Osteoblast (primary cell): Measurements from ENCODE around the gene FGF12. TPM values are rescaled to one million over a fixed set of nuclear protein-coding genes. Genes with fewer than 3 reads are reported as not detected.

Experiments used
- DNase-seq: peaks from one replicate; pipeline ENCODE4 v3.0.0; 2011; ENCODE audit warnings: low spot score, mixed read lengths; ENCODE audit not compliant: insufficient read length; ENCODE audit errors: missing footprints
- H2AFZ ChIP-seq: 2 replicates; pipeline ENCODE4 v1.6.0; 2011; ENCODE audit warnings: mild to moderate bottlenecking, low read length
- H3K27ac ChIP-seq: 2 replicates; pipeline ENCODE4 v1.5.1; 2011; ENCODE audit warnings: mild to moderate bottlenecking, low read depth, low read length, moderate library complexity
- H3K27me3 ChIP-seq: 2 replicates; pipeline ENCODE4 v1.6.0; 2012; ENCODE audit warnings: mild to moderate bottlenecking, control low read depth, inconsistent platforms, low read length, moderate library complexity; ENCODE audit not compliant: insufficient read depth
- H3K36me3 ChIP-seq: 2 replicates; pipeline ENCODE4 v1.5.1; 2011; ENCODE audit warnings: mild to moderate bottlenecking, low read length, control low read depth, moderate library complexity; ENCODE audit not compliant: insufficient read depth
- H3K4me1 ChIP-seq: 2 replicates; pipeline ENCODE4 v1.5.1; 2011; ENCODE audit warnings: mild to moderate bottlenecking, low read length, control low read depth, moderate library complexity; ENCODE audit not compliant: insufficient read depth
- H3K4me2 ChIP-seq: 2 replicates; pipeline ENCODE4 v1.6.0; 2011; ENCODE audit warnings: mild to moderate bottlenecking, low read length; ENCODE audit not compliant: insufficient read depth
- H3K4me3 ChIP-seq: fragments of 200-600 bp; sonication (generic); 3 replicates; pipeline ENCODE4 v1.5.1; 2012; ENCODE audit warnings: mild to moderate bottlenecking, low read length, inconsistent platforms; ENCODE audit not compliant: insufficient read depth
- H3K79me2 ChIP-seq: 2 replicates; pipeline ENCODE4 v1.6.0; 2012; ENCODE audit warnings: mild to moderate bottlenecking, low read length, control low read depth, inconsistent platforms; ENCODE audit not compliant: insufficient read depth
- H3K9me3 ChIP-seq: 2 replicates; pipeline ENCODE4 v1.5.1; 2011; ENCODE audit warnings: low read depth, low read length, control low read depth
- H4K20me1 ChIP-seq: 2 replicates; pipeline ENCODE4 v1.6.0; 2012; ENCODE audit warnings: mild to moderate bottlenecking, low read length, control low read depth; ENCODE audit not compliant: insufficient read depth
- total RNA-seq: library from RNA; depleted of rRNA; stranded (reverse); fragments of >200 nt; gene quantifications from 2 replicates; pipeline ENCODE4 v1.2.3, GENCODE V29; 2012
- TF ChIP-seq, protein P1 (sequence below): IDR thresholded peaks from 2 replicates; pipeline ENCODE4 v1.5.1; 2011; ENCODE audit warnings: mild to moderate bottlenecking, low read depth, low read length, moderate library complexity; ENCODE audit errors: extremely low read depth

Gene FGF12
- total RNA-seq, 1 donor, result not detected

- H2AFZ ChIP-seq, result no peak overlapping the region
- H3K79me2 ChIP-seq, result no peaks in the 10 kb centered on the region
- H3K4me3 ChIP-seq, result no peak overlapping the region
- H3K36me3 ChIP-seq, result no peaks in the 10 kb centered on the region
- H3K27ac ChIP-seq, result no peak overlapping the region
- TF ChIP-seq, protein P1, sequence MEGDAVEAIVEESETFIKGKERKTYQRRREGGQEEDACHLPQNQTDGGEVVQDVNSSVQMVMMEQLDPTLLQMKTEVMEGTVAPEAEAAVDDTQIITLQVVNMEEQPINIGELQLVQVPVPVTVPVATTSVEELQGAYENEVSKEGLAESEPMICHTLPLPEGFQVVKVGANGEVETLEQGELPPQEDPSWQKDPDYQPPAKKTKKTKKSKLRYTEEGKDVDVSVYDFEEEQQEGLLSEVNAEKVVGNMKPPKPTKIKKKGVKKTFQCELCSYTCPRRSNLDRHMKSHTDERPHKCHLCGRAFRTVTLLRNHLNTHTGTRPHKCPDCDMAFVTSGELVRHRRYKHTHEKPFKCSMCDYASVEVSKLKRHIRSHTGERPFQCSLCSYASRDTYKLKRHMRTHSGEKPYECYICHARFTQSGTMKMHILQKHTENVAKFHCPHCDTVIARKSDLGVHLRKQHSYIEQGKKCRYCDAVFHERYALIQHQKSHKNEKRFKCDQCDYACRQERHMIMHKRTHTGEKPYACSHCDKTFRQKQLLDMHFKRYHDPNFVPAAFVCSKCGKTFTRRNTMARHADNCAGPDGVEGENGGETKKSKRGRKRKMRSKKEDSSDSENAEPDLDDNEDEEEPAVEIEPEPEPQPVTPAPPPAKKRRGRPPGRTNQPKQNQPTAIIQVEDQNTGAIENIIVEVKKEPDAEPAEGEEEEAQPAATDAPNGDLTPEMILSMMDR, result no peak
- DNase-seq, result no peak
- no peaks in the 10 kb centered on the region for H3K9me3 ChIP-seq
- no peaks in the 10 kb centered on the region for H3K4me1 ChIP-seq
- H4K20me1 ChIP-seq, result no peaks in the 10 kb centered on the region
- no peak overlapping the region for H3K4me2 ChIP-seq
- H3K27me3 ChIP-seq, result no peaks in the 10 kb centered on the region
These were observed 105.4 kb downstream of the FGF12 start for GRCh38 chr3:192621909-192622308.

DNA sequence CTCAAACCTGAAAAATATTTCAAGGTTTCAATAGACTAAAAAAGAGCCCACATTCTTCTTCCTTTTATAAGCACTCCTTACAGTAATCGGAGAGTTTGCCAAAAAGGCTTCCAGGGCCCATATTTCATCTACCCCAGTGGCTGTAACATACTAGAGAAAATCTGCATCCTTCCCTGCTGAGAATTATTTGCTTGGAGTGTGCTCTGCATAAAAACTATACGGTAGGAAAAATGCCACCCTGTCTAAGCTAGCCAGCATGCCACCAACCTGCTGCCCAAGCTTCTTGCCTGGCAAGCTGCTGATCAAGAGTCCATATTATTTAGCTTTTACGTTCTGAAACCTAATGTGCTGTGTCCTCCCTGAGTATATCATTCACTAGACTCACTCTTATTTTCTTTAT lies 107.1 kb downstream of the FGF12 start:
- no peaks in the 10 kb centered on the region for H3K36me3 ChIP-seq
- no peak overlapping the region for H2AFZ ChIP-seq
- H3K27me3 ChIP-seq, result no peaks in the 10 kb centered on the region
- H3K4me2 ChIP-seq, result no peak overlapping the region
- H3K79me2 ChIP-seq, result no peaks in the 10 kb centered on the region
- H3K27ac ChIP-seq, result no peak overlapping the region
- no peak overlapping the region for H3K4me3 ChIP-seq
- TF ChIP-seq, protein P1, result no peak
- H3K4me1 ChIP-seq, result no peaks in the 10 kb centered on the region
- H3K9me3 ChIP-seq, result no peaks in the 10 kb centered on the region
- no peak for DNase-seq
- H4K20me1 ChIP-seq, result no peaks in the 10 kb centered on the region

DNA sequence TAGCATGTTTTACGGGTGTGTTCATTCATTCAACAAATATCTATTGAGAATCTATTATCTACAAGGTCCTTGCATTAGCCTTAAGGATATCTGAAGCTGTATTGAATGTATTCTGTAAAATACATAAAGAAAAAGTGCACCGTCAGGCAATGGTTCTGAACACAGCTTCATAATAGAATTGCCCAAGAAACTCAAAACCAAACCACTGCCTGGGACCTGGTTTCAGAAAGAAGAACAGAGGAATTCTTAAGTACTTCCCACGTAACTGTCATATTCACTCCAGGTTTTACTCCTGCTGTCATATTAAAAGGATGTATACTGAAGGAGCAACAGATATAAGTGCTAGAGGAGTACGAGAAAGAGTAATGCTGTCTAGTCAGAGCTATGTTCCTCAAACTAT lies 115.9 kb downstream of the FGF12 start:
- Histone ChIP-seq H3K36me3 (no peaks in the 10 kb centered on the region), H3K27ac (no peak overlapping the region), H2AFZ (no peak overlapping the region), H4K20me1 (no peaks in the 10 kb centered on the region), H3K4me2 (no peak overlapping the region), H3K27me3 (no peaks in the 10 kb centered on the region), H3K4me1 (no peaks in the 10 kb centered on the region), H3K9me3 (no peaks in the 10 kb centered on the region), H3K79me2 (no peaks in the 10 kb centered on the region), H3K4me3 (no peak overlapping the region)
- DNase-seq, result no peak
- TF ChIP-seq, protein P1, result no peak

DNA sequence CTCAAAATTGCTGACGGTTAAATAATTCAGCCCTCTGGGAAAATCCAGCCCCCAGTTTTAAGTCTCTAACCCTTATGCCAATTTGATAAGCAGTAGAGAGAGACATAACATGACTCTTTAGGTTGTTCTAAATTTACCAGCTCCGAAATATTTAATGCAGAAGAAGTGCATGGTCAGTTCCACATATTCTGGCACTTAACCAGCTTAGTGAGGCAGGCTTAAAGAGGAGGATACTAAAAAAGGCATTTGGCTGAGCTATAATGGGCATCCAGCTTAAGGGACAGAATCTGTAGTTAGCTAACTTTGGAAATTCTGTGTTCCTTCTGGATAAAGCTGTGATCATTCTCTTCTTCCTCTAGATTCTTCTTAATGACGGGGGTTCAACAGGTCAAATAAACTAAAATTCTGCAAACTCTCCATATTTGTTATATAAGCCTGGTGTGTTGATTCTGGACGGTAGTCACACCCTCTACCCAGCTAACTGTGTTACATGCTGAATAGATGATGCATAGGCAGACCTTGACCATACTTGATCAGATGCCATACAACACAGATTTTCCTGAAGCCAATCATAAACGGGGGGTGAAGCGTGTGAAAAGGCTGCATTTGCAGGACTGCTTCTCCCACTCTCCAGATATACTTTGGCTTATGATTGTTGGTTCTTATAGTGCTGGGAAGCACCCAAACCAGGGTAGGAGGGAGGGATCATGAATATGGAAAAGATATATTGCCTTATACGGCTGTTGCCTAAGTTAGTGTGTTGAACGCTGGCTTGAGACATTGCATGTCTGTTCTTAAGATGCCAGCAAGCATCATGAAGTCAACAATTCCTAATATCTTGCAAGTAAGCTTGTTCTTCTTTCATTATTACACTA lies 118.4 kb downstream of the FGF12 start:
- H3K36me3 ChIP-seq, result no peaks in the 10 kb centered on the region
- TF ChIP-seq, protein P1, result no peak

More for the DNA sequence above, 118.4 kb downstream of the FGF12 start:
- Histone ChIP-seq H4K20me1 (no peaks in the 10 kb centered on the region), H2AFZ (no peak overlapping the region), H3K27me3 (no peaks in the 10 kb centered on the region), H3K4me2 (no peak overlapping the region), H3K4me3 (no peak overlapping the region), H3K79me2 (no peaks in the 10 kb centered on the region), H3K27ac (no peak overlapping the region), H3K4me1 (no peaks in the 10 kb centered on the region), H3K9me3 (no peaks in the 10 kb centered on the region)
- no peak for DNase-seq
